NCI-H2227 (cell line): ENCODE measurements around the gene NR3C1.

ENCODE experiments used
- DNase-seq: peaks from one replicate; lab custom pipeline; 2025; ENCODE audit not compliant: unreplicated experiment; lab: John Stamatoyannopoulos, UW

The NR3C1 gene

DNA sequence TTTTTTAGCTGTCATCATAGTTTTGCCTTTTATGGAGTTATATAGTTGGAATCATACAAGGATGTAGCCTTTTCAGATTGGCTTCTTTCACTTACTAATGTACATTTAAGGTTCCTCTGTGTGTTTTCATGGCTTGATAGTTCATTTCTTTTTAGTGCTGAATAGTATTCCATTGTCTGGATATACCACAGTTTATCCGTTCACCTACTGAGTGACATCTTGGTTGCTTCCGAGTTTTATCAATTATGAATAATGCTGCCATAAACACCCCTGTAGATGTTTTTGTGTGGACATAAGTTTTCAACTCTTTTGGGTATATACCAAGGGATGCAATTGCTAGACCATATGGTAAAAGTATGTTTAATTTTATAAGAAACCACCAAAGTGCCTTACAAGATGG is 136.3 kb downstream of the NR3C1 start:
- no peak for DNase-seq

DNA sequence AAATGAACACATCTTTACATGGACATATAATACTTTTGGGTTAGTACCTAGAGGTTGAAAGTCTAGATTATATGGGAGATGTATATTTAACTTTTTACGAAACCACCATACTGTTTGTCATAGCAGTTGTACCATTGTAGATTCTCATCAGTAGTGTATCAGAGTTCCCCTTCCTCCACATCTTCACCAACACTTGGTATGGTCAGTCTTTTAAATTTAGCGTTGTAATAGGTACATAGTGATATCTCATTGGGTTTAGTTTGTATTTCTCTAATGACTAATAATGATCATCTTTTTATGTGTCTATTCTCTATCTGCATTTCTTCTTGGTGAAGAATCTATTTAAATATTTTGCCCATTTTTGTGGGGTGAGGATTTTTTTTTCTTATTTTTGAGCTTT is 137.5 kb downstream of the NR3C1 start:
- no peak for DNase-seq

DNA sequence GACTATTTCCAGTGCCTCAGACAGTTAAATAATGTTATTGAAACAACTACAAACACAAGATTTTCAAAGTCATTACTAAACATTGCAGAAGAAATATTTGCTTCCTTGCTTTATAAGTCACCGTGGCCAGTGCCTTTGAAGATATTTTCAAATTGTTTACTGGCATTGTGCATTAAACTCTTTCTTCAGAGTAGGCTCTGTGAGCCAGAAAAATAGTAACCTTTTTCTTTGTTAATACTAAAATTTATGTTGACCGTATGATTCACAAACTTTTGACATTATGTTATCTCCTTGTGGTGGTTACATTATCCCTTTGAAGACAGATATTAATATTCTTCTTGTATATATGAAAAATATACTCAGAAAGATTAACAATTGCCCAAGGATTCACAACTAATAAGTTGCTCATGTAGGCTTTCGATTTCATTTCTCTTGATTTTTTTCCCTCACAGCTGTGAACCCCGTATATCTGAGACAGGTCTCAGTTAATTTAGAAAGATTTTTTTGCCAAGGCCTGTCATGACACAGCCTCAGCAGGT is 140.1 kb downstream of the NR3C1 start:
- DNase-seq = no peak

DNA sequence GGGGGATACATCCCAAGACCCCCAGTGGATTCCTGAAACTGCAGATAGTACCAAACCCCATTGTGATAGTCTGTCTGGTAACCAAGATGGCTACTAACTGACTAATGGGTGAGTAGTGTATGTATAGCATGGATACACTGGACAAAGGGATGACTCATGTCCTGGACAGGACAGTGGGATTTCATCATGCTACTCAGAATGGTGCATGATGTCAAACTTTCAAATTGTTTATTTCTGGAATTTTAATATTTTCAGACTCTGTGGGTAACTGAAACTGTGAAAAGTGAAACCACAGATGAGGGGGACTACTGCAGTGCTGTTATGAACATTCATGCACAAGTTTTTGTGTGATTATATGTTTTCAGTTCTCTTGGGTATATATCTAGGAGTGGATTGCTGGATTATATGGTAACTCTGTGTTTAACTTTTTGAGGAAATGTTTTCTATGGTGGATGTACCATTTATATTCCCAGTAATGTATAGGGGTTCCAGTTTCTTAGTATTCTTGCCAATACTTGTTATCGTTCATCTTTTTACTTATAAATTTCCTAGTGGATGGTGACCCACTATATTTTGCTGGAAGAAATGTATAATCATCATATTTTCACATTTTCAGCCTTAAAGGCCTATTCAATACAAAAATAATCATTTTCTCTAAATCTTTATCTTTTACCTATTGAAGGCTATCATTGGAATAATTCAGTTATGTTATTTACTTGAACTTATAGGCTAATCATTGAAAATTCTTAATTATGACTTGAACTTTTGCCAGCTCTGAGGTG is 140.9 kb downstream of the NR3C1 start:
- DNase-seq = no peak

DNA sequence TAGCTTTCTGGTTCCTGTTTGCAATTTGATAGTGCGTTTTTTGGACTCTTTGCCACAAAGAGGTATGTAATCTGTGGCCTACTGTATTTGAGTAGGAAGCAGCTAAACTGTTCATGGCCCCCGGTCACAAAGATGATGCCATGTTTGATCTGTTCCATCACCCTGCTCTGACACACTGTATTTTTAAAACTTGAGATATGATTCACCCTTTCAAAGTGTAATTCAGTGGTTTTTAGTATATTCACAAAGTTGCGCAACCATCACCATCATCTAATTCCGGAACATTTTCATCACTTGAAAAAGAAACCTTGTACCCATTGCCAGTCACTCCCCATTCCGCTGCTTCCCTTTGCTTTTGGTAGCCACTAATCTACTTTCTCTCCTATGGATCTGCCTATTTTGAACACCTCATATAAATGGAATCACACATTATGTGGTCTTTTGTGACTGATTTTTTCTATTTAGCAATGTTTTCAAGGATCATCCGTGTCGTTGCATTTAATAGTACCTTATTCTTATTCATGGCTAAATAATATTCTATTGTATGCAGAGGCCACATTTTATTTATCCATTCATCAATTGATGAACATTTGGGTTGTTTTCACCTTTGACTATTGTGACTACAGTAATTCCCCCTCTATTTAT is 141.6 kb downstream of the NR3C1 start:
- no peak for DNase-seq

DNA sequence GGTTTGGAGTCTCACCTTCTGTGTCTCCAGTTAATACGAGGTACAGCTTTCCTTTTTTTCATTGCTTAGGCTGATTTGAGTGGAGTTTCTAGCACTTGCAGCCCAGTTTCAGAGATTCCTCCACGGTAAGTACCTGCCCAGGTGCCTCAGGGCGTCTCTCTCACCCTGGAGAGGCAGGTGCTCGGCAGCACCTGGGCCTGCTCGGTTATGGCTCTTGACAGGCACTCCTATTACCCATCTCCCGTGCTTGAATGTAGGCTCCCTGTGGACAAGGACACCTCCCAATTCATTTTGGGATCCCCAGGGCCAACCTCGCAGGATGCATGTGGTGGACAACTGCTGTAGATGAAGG is 144.3 kb downstream of the NR3C1 start:
- no peak for DNase-seq

DNA sequence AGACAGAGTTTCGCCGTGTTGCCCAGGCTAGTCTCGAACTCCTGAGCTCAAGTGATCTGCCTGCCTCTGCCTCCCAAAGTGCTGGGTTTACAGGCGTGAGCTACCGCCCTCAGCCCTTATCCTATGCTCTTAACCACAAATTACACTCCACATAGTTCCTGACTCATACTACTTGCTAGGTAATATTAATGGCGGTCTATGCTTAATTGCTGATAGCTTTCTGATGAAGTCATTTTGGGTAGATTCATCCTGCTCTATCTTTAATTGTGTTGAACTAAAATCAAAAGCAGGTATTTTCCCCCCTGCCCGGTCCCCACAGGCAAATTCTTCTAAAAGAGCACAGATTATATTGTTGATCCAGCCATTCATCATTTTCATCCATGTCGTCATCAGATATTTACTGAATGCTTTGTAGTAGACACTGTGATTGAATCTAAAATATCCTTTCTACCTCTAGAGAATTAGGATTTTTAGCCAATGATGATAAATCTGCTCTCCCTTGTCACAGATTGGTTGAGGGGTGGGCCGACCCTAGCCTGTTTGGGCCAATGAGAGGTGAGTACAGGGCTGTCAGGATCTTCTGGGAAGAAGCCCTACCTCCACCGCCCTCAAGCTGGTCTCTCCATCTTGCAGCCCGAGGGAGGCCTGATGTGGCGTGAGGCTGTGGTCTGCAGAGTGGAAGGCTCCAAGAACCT is 144.8 kb downstream of the NR3C1 start:
- no peak for DNase-seq

DNA sequence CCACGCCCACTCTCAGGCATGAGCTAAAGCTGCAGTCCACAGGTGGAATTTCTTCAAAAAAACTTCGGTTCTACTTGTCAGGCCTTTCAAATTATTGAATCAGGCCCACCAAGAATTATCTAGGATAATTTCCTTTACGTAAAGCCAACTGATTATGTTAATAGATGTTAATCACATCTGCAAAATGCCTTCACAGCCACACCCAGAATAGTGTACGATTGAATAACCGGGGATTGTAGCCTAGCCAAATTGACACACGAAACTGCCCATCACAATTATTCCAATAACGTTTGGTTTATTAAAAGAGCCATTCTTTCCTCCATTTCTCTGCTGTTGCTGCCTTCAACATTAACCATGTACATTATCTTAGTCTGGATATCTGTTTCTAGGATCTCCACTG is 148.7 kb downstream of the NR3C1 start:
- no peak for DNase-seq

DNA sequence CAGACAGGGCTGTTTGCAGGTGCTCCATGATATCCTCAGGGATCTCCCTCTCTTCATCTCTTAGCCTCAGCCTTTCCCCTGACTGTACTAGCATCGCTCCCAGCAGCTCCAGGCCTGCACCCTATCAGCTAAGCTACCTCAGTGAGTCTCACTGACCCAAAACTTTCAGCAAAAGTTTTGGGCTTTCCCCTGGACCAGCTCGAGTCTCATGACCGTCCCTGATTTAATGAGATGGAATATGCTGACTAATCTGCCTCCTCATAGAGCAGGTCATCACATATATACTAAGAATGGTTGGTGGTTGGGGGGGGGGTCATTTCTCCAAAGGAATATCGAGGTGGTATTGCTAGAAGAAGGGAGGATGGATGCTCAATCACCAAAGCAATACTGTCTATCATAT is 151.5 kb downstream of the NR3C1 start:
- no peak for DNase-seq

DNA sequence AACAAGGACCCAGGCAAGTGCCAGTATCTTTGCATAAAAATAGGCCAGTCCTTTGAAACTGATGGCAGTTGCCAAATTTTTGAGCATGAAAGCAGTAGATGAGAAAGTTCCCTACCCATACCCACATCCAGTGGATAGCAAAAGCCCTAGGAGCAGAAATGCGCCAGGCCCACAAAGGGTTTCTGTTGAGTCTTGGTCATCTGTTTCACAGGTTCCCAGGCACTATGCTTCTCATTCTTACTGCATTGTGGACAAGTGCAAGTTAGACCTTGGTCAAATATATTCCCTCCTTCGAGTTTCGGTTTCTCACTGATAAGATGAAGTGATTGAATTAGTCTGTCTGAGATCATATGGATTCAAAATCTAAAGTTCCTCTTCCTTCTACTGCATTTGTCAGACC is 152.3 kb downstream of the NR3C1 start:
- DNase-seq = no peak

DNA sequence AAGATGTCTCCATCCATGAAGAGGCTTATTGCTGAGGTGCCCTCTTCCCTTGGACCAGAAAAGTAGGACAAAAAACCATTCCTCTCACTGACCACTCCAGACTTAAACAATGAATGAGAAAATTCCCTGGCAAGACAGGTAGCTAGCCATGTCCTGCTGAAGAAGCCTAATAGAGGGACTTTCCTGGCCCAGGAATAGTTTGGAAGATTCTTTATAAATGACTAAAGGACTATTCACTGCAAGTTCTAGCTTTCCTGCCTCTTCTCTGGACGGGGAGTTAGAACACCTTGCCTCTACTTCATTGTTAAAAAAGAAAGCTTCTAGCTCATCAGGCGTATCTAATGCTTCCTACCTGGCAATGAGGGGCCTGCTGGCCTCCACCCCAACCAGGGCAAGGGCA is 153.6 kb downstream of the NR3C1 start:
- DNase-seq = no peak

DNA sequence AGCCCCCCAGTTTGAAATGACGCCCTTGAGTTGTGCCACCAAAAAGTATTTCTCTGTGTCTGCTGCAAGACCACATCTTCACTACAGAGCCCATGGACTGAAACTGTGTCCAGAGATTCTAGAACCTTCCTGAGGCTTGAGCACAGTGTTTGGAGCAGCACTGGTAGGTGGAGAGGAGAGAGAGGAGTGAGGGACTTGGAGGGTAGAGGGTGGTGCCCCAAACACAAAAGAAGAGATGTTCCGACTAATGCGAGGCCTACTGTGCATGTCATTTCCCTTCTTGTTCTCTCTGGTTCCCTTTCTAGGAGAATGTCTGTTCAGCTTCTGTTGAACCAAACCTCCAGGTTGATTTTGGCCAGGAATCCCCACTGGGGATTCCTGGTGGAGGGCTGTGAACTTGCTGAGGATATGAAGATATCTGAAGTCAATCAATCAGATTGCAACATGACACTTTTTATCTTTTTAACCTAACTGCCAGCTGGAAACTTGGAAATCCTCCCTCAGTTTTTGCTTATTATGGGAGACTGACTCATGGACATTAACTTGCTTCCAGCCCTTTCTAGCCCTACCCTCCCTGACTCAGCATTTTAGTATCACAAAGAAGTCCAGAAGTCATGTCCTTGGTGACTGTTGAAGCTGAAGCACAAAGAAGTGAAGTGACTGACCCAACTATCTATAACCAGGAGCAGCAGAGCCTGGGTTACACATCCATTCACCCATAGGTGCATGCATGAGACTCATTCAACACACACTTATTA is 154.5 kb downstream of the NR3C1 start:
- DNase-seq = no peak

DNA sequence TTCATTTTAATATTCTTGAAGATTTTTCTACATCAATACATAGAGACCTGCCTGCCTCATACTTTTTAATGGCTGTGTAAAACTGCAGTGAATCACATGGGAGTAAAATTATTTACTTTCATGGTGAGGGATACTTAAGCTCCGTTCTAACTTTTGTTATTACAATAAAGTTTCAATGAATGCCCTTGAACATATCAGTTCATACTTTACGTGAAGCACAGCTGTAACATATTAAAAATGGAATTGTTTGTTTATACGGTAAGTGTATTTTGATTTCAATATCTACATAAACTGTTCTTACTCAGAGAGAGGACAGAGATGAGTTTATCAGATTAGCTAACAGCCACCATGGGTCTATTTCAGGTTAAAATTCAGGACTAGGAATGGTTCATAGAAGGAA is 155.1 kb downstream of the NR3C1 start:
- no peak for DNase-seq

DNA sequence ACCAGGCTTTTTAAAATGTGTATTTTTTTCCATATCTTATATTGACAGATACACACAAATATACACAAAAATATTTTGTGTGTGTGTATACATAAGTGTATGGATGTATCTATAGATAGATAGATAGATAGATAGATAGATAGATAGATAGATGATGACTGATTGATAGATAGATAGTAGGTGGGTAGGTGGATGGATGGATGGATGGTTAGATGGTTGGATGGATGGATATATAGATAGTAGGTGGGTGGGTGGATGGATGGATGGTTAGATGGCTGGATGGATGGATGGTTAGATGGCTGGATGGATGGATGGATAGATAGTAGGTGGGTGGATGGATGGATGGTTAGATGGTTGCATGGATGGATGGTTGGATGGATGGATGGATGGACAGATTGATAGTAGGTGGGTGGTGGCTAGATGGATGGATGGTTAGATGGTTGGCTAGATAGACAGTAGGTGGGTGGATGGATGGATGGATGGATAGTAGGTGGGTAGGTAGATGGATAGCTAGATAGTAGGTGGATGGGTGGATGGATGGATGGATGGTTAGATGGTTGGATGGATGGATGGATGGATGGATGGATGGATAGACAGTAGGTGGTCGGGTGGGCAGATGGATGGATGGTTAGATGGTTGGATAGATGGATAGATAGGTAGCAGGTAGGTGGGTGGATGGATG is 156.2 kb downstream of the NR3C1 start:
- no peak for DNase-seq

DNA sequence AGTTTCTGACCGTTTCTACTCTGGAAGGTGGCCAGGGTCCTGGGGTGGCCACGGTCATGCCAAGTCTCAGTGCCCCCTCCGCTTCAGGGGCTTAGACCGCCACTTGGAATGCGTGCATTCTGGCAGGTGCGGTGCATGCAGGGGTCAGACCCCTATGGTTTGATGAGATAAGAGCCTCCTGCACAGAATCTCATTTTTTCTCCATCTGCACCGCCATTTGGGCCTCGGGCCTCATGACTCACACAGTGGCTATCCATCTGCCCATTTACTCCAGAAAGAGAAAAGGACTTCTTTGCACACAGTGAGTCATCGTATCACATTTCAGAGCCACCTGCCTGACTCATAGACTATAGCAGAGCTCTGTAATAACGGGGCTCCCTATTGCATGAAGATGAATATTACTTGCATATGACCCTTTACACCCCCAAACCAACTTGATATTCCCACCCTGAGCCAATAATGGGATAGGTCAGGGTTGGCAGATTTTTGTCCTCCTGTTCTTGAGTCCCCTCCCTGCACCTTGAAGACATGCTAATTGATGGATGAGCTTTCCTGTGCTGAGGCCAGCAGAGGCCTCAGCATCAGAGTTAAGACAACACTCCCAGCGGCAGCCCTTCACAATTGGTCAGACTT is 157.4 kb downstream of the NR3C1 start:
- DNase-seq = no peak

DNA sequence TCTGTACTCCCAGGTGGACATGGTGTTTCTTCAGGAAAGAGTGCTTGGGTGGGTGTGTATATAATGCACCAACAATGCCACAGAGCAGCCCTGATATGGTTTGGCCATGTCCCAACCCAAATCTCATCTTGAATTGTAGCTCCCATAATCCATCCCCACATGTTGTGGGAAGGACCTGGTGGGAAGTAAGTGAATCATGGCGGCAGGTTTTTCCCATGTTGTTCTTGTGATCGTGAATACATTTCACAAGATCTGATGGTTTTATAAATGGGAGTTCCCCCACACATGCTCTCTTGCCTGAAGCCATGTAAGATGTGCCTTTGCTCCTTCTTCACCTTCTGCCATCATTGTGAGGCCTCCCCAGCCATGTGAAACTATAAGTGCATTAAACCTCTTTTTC is 158.5 kb downstream of the NR3C1 start:
- no peak for DNase-seq

DNA sequence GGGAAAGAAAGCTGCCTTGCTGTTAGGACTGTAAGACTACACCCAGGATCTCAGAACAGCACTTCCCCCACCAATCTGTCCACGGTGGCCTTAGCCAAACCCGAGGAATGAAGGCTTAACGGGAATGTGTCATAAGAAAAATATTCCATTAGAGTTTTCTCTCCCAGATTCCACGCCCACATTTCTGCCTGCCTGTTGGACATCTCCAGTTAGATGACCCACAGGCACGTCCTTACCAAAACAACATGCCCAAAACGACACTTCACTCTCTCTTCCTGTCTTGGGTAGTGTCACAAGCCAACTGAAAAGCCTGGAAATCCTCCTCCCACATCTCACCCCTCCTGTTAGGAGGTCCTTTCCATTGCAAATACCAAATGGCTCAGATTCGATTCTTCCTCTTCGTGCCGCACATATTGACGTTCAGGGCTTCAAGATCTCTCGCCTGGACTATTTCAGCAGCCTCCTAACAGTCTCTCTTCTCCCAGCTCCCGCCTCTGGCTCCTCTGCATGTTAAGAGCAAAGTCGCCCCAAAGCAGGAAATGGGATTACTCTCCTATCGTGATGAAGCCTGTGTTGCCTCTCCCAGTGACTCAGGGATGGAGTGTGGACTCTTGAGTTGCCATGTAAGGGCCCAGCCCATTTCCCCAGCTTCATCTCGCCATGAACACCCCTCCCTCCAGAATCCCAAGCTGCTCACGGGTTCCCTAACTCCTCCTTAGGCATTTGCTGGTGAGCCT is 159.3 kb downstream of the NR3C1 start:
- no peak for DNase-seq

DNA sequence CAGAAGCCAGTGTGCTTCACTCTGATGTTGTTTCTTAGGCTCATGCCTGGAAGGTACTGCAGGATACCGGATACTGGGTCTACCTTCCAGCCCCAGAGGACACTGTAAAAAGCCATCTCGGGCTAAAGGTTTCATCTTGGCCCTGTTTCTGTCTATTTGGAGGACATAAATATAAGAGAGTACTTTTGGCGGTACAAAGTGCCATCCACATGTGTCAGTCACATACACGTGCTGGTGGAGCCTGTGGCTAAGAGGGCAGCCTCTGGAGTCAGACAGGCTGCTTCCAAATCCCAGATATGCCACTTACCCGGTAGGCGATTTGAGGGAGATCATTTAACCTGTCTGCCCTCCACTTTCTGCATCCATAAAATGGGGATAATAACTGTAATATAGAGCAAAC is 160.4 kb downstream of the NR3C1 start:
- no peak for DNase-seq

DNA sequence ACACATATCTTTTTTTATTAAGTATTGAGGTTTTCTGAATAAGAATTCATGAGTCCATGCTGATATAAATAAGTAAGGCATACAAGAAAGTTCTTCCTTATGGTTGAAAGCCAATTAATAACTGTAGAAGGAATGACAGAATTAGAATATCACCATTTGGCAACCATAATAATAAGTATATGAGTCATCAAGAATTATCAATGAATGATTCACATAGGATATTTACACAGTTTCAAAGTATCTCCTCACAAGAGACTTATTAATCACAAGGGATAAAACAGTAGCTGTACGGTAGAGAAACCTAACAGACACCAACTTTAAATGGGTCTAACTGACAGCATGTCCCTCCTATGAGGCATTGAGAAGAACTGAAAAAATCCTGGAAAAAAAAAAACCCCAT is 161.6 kb downstream of the NR3C1 start:
- DNase-seq = no peak
